ENCODE measurements around the gene EML6. TPM values are rescaled to one million over a fixed set of nuclear protein-coding genes. Genes with fewer than 3 reads are reported as not detected.

EML6 gene
- total RNA-seq, 1 experiment from 2014 or later = 15.7 TPM

DNA sequence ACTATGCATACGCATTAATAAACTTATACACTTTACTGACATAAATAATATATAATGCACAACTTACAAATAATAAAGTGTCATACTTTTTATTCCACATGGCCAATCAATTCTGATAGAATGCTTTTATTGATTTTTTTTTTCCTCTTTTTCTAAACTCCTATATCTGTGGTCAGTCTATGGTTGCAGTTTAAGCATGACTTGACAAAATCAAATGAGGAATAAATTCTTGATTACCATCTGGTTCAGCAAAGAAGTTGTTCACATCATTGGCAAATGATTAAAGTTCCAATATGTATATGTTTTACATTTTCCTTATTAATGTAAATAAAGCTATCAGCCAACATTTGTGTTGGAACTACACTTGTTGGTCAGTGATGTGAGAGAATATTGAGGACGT, 83.5 kb downstream of the EML6 start:
- ChIA-PET POLR2A (ENCODE audit: unreplicated experiment) (no interaction called here), CTCF (no interaction called here)

GRCh38 chr2:54808661-54809060, 85.2 kb downstream of the EML6 start:
- Histone ChIP-seq H3K27ac (ENCODE audit: low read length) (no peak overlapping the region), H3K79me2 (ENCODE audit: low read length) (no peaks in the 10 kb centered on the region), H3K36me3 (ENCODE audit: low read depth, low read length) (no peaks in the 10 kb centered on the region), H4K20me1 (ENCODE audit: low read length) (no peaks in the 10 kb centered on the region), H3K9me3 (ENCODE audit: low read length) (no peaks in the 10 kb centered on the region), H3K9ac (ENCODE audit: low read length) (no peak overlapping the region), H3K4me1 (ENCODE audit: insufficient read depth, low read length) (no peaks in the 10 kb centered on the region), H3K27me3 (ENCODE audit: low read length) (no peaks in the 10 kb centered on the region), H3K4me2 (ENCODE audit: low read length) (no peak overlapping the region), H2AFZ (ENCODE audit: low read length) (no peak overlapping the region), H3K4me3 (ENCODE audit: low read length) (no peak overlapping the region), H3F3A (ENCODE audit: low read length, unreplicated experiment) (no peaks in the 10 kb centered on the region), H3K9me2 (replicated peaks; ENCODE audit: low read length) (no peaks in the 10 kb centered on the region)
- BruUV-seq (replicated peaks) = no TSS peak
- intact Hi-C loops (cut with micrococcal nuclease) = no loop called here
- no peak for ATAC-seq
- DNase-seq = no peak
- ChIA-PET POLR2A (ENCODE audit: unreplicated experiment) (no interaction called here), CTCF (no interaction called here)
- no peak for TF ChIP-seq EZH2 (IDR thresholded peaks at IDR 0.05; ENCODE audit: low read length, unreplicated experiment)
- no peak for TF ChIP-seq EZH2phosphoT487 (IDR thresholded peaks at IDR 0.05; ENCODE audit: borderline replicate concordance, low read length)
- TF ChIP-seq CTCF (conservative IDR thresholded peaks at IDR 0.05; ENCODE audit: low read depth, low read length) = no peak

More for the DNA sequence above, 83.5 kb downstream of the EML6 start:
- ATAC-seq = no peak
- Histone ChIP-seq H3K9me2 (replicated peaks; ENCODE audit: low read length) (no peaks in the 10 kb centered on the region), H3K4me2 (ENCODE audit: low read length) (no peak overlapping the region), H2AFZ (ENCODE audit: low read length) (no peak overlapping the region), H3K9ac (ENCODE audit: low read length) (no peak overlapping the region), H3K36me3 (ENCODE audit: low read depth, low read length) (no peaks in the 10 kb centered on the region), H3K79me2 (ENCODE audit: low read length) (no peaks in the 10 kb centered on the region), H3K27ac (ENCODE audit: low read length) (no peak overlapping the region), H3F3A (ENCODE audit: low read length, unreplicated experiment) (no peaks in the 10 kb centered on the region), H4K20me1 (ENCODE audit: low read length) (no peaks in the 10 kb centered on the region), H3K9me3 (ENCODE audit: low read length) (no peaks in the 10 kb centered on the region), H3K4me1 (ENCODE audit: insufficient read depth, low read length) (no peaks in the 10 kb centered on the region), H3K4me3 (ENCODE audit: low read length) (no peak overlapping the region), H3K27me3 (ENCODE audit: low read length) (no peaks in the 10 kb centered on the region)
- intact Hi-C loops (cut with micrococcal nuclease) = no loop called here
- no TSS peak for BruUV-seq (replicated peaks)
- DNase-seq = no peak
- TF ChIP-seq EZH2 (IDR thresholded peaks at IDR 0.05; ENCODE audit: low read length, unreplicated experiment) = no peak
- TF ChIP-seq EZH2phosphoT487 (IDR thresholded peaks at IDR 0.05; ENCODE audit: borderline replicate concordance, low read length) = no peak
- TF ChIP-seq CTCF (conservative IDR thresholded peaks at IDR 0.05; ENCODE audit: low read depth, low read length) = no peak

DNA sequence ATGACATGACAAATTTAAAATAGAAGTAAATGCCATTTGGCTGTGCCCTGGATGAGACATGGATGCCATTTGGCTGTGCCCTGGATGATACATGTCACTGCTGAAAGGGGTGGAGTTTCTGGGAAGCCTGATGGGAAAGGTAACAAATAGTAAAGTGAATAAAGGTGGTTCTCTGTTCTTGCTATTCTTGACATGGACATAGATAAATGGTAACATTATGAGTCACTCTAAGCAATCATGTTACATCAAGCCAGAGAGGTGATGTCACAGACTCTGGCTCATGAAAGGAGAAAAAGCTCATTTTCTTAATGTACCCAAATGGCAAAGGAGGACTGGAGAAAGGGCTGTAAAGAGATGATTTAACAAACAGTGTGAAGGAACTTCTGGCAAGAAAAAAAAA, 86.4 kb downstream of the EML6 start:
- ChIA-PET CTCF (no interaction called here), POLR2A (ENCODE audit: unreplicated experiment) (no interaction called here)
- Histone ChIP-seq H3K27ac (ENCODE audit: low read length) (no peak overlapping the region), H2AFZ (ENCODE audit: low read length) (no peak overlapping the region), H3K9me3 (ENCODE audit: low read length) (no peaks in the 10 kb centered on the region), H3K9ac (ENCODE audit: low read length) (no peak overlapping the region), H3F3A (ENCODE audit: low read length, unreplicated experiment) (no peaks in the 10 kb centered on the region), H3K27me3 (ENCODE audit: low read length) (no peaks in the 10 kb centered on the region), H3K4me1 (ENCODE audit: insufficient read depth, low read length) (peaks cover 5% of the 10 kb centered on the region), H4K20me1 (ENCODE audit: low read length) (no peaks in the 10 kb centered on the region), H3K4me2 (ENCODE audit: low read length) (no peak overlapping the region), H3K79me2 (ENCODE audit: low read length) (no peaks in the 10 kb centered on the region), H3K4me3 (ENCODE audit: low read length) (no peak overlapping the region), H3K36me3 (ENCODE audit: low read depth, low read length) (no peaks in the 10 kb centered on the region), H3K9me2 (replicated peaks; ENCODE audit: low read length) (no peaks in the 10 kb centered on the region)
- ATAC-seq (peak; percentile 45), DNase-seq (peak; percentile 45)
- BruUV-seq (replicated peaks) = no TSS peak
- TF ChIP-seq EZH2phosphoT487 (IDR thresholded peaks at IDR 0.05; ENCODE audit: borderline replicate concordance, low read length) (no peak), CTCF (conservative IDR thresholded peaks at IDR 0.05; ENCODE audit: low read depth, low read length) (no peak)
- intact Hi-C loops (cut with micrococcal nuclease) = no loop called here
